Measurements from ENCODE around the gene RCOR2. TPM values are rescaled to one million over a fixed set of nuclear protein-coding genes. Genes with fewer than 3 reads are reported as not detected.

Gene RCOR2
- total RNA-seq, 1 donor from 2014 or later = 1.6 TPM

DNA sequence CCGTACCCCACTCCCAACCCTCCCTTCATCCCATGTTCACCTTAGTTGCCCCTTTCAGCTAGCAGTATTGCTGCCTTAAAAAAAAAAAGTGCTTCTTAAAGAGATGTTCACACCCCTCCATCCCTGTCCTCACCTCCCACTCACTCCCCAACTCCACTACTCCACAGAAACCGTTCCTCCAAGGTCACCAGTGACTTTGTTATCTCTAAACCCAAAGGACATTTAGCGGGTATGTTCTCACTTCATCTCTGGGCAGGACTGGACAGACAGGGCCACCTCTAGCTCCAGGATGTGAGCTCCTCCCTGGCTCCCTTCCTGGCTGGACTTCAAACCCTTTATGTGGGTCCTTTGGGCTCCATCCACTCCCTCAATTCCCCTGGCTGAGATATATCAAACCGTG, 6.4 kb upstream of the RCOR2 start:
- no peak for DNase-seq (ENCODE audit: low read depth)

DNA sequence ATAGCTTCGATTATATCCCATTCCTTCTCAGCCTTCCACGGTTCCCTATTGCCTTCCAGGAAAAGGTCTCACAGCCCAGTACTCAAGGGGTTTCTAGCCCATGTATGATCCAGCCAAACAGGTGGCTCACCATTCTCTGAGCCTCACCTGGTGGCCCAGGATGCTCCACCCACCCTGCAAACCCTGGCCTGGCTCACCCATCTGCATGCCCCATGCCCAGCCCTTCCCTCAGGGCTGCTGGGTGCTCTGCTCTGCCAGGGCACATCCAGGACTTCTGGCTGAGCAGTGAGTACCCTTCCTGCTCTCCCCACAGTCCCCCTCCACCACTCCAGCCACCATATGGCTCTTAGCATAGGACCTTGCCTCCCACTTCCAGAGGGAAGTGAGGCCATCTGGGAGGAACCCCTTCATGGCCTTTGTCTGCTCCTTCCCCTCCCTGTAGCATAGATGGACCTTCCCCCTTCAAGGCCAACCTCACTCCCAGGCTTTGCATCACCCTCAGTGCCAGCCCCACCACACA, 5.8 kb upstream of the RCOR2 start:
- DNase-seq (ENCODE audit: low read depth) = no peak

DNA sequence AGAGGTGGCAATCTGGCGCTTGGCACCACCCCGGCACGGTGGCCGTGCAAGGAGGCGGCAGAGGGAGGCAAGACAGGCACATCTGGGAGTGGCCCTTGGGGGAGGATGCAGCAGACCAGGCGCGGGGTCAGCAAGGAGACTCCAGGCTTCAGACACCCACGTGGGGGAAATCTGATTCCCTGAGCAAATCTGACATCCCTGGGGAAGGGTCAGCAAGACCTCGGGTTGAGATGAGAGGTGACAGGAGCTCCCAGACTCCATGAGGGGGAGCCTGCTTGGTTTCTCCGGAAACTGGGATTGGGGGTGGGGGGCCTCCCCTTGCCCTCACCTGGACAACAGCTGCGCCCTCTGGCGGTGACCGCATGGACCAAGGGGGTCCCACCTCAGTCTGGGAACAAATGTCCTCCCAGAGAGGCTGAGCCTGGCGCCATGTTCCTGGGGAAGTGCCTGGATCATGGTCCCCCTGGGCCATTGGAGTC, 4.0 kb upstream of the RCOR2 start:
- DNase-seq (ENCODE audit: low read depth) = no peak

DNA sequence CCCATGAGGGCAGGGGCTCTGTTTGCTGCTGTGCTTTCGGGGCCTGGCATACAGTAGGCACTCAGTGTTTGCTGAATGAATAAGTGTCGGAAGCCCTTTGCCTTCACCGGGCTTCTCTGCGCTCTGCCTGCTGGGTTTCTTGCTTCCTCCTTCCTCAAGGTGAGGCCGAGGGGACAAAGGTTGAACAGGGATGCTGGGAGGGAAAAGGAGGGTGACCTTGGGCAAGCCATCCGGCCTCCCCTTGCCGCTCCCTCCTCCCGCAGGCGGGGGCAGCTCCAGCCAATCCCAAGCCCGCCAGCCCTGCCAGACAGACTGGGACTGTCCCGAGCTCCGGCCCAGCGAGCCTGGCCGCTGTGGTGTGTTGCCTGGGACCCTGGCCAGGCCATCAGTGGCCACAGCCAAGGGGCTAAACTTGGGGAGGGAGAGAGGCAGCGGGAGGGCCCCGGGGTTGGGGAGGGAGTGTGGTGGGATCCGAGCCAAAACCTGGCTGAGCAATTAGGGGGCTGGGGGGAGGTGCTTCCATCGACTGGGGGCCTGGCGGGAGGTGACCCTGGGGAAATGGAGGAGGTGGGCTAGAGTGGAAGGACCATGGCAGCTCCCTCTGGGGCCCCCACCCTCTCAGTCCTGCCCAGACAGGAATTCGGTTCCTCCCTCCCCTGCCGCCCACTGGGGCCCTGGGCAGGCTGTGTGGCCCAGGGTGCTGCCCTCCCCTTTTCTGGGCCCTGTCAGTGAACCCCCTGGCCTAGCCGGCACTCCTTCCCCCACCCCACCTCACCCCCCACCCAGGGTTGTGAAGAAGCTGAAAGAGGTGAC, 3.4 kb upstream of the RCOR2 start:
- no peak for DNase-seq (ENCODE audit: low read depth)

DNA sequence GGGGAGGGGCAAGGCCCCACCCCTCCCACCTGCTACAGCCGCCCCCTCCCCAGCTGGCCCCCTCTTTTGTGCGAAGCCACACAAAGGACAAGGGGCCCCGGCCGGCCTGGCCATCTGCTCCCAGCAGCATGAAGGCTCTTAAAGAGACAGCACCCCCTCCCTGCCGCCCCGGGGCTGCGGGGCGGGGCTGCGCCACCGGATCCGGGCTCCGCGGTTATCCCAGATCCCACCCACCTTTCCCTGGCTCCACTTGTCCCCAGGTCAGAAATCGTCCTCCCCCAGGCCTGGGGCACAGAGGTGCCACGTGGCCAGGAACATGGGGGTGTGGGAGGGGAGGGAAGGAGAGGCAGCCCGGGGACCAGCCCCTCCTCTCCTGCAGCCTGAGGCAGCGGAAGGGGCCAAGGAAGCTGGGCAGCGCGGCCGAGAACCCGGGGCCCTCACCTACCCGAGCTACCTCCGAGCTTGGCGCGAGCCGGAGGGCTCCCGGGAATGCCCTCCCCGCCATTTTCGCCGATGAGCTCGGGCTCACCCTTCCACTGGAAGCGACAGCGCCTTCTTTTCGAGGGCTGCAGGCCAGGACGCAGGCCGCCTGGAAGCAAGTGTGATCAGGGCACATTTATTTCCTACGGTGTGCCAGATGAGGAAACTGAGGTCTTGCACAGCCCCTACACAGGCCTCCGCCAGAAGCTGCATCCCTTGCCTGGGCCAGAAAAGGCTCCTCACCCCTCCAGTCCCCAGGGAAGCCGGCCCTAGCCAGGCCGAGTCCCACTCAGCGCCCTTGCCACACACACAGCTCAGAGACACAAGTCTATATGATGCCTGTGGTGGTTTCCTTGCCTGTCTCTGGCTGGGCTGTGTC, 2.5 kb upstream of the RCOR2 start:
- no peak for DNase-seq (ENCODE audit: low read depth)

DNA sequence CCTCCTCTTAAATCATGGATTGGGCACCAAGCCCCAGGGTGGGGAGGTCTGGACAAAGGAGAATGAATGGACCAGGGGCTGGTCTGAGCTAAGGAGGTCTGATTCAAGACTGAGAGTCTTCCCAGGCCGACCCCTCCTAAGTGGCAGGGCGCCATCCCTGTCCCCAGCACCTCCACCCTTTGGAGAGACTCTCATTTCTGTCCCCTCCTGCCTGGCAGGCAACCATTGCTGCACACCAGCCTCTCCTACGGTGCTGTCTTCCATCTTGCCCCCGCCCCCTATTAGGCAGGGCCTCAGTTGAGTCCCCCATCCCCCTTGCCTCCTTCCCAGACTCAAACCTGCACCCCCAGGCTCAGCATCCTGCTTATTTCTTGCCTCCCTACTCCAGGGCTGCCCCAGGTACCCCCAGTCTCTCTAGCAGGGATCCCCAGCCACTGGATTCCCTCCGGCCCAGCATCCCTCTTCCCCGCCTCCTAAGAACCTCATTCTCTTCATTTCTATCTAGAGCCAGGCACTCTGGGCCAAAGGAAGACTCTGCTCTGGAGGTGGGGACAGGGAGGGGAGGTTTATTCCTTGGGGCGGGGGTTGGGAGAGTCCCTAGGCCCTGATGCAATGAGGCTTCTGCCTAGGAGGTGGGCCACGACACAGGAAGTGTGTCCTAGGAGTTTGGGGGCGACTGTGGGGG, 1.7 kb upstream of the RCOR2 start:
- no peak for DNase-seq (ENCODE audit: low read depth)

DNA sequence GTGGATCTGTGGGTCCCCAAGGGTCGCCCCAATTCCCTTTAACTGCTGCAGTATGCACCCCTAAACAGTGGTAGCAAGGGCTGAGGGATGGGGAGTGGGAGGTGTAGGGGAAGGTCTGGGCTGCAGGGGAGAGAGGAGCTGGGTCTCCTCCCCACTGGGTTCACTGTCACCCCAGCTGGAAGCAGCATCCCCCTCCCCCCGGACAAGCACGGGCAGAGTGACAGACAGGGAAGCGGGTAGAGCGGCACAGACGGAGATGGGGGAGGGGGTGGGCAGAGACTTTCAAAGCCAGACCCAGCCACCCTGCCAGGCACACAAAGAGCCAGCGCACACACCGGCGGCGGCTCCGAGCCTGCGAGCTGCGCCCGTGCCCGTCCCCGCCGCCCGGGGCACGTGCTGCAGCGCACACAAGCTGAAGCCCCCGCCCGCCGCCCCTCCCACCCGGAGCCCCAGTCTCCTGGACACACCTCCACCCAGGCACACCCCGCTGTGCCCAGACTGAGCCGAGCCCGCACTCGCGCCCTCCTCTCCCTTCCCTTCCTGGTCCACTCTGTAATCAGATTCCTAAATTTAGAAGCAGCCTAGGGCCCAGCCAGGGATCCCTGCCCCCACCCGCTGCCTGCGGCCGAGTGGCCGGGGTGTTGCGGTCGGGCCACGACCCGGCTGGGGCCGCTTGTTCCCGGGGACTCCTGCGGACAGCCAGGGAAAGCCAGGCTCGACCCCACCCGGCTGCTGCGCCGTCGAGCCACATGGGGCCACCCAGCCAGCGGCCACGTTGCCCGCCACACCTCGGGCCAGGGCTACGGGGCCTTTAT, 935 bp upstream of the RCOR2 start:
- DNase-seq (ENCODE audit: low read depth) = no peak

DNA sequence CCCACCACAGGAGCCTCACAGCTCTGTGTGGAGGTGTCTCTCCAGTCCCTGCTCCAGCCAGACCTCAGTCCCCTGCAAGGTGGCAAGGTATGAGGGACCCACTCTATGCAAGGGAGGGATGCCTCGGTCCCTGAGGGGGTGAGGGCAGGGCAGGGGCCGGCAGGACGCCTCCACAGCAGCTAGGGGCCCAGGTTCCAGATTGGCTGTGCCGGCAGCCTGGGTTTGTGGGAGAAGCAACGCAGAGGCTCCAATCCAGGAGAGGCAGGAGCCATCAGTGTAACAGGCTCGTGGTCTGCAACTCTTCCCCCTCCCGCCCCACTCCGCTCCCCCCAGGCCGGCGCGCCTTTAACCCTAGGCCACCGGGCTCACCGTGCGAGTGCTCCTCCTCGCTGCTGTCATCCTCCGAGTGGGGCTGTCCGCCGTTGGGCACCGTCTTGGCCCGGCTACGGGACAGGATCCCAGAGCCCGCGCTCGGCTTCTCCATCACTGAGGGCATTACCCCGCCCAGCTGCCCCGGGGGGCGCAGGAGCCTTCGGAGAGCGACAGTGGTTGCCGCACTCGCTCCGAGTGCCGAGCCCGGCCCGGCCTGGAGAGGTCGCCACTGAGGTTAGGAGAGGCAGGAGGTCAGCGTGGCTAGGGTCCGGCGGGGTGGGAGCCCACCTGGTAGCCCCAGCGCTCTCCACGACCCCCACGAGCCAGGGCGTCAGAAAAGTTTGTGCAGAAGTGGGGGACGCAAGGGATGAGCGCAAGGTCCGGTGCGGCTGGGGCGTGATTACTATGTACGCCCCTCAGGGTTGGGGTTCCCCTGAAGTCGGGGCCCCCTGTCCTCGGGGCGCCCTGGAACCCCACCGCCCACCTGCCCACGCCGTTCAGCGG, 765 bp downstream of the RCOR2 start:
- no peak for DNase-seq (ENCODE audit: low read depth)

DNA sequence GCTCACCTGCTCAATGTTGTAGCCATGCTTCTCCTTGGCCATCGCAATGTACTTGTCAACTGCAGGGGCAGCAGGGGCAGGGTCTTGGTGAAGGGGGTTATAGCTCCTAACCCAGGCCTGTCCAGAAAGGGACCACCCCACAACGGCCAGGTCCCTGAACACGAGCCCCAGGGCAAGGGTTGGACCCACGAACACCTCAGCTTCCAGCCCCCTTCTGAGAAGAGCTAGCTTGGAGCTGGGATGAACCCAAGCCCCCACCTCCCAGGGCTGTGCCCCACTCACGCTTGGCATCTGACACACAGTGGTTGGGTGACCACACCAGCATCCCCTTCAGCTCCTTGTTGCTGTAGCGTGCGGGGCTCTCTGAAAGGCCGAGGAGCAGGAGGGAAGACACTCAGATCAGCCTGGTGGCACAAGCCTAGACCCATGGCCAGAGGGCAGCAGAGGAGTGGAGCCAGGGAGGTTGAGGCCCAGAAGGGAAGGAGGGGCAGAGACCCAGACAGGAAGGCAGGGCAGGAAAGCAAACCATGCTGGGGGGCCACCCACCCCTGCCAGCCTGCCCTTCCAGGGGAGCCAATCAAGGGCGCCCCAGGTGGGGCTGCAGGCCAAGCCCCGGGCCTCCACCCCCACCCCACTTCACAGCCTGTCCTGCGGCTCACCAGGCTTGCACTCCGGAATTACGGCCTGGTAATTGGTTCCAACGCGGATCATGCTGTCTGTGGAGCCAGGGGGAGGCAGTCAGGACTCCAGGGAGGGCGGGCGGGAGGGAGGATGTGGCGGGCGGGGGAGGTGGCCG, 1.9 kb downstream of the RCOR2 start:
- DNase-seq (ENCODE audit: low read depth) = no peak

DNA sequence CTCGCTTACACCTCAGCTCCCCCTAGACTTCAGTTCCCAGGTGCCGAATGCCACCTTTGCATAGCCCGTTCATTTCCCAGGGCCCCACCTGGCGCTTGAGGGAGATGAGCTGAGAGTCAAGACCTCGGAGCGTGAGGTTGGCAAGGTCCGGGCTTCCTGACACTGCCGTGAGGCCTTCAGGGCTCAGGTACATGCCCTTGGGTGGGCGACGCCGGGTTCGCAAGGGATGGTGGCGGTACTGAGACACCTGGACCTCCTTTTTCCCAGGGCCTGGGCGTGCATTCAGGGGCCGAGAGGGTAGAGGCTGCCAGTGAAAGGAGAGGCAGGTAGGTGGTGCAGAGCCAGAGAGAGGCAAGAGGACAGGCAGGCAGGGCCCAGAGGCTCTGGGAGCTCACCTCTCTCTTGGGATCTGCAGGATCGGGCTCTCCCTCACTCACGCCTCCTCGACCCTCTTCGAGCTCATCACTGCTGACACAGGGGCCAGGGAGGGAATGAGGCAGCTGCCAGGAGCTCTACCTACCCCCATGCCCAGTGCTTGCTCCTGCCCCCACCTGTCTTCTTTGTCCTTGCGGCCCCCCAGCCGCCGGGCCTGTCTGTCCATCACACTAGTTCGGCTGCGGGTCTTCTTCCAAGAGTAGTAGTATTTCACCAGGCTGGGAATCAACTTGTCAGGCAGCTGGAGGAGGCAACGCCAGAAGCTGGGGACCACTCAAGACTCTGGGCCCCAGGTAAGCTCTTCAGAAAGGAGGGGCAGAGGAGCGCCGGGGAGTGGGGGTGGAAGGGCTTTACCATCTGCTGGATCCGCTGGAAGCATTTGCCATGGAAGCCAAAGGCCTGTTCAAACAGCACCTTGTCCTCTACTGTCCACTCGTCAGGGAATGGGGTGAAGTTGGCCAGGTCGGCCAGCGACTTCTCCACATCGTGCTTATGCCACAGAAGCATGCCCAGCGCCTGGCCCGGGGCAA, 2.8 kb downstream of the RCOR2 start:
- DNase-seq (ENCODE audit: low read depth) = no peak

DNA sequence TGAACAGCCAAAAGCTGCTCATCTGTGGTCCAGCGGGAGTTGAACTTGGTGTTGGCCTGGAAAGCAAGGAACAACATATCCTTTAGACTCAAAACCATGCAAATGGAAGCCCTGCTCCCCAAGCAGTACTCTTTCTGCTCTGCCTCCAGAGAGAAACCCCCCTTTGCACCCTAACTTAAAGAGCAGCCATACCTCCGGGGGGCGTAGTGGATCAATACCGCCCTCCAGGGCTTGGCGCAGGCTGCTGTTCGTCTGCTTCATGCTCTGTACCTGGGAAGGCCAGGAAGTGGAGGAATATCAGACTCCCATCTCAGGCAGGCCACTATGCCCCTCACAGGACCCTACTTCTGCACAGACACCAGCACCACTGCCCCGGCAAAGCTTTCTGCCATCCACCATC, 4.3 kb downstream of the RCOR2 start:
- DNase-seq (ENCODE audit: low read depth) = no peak

DNA sequence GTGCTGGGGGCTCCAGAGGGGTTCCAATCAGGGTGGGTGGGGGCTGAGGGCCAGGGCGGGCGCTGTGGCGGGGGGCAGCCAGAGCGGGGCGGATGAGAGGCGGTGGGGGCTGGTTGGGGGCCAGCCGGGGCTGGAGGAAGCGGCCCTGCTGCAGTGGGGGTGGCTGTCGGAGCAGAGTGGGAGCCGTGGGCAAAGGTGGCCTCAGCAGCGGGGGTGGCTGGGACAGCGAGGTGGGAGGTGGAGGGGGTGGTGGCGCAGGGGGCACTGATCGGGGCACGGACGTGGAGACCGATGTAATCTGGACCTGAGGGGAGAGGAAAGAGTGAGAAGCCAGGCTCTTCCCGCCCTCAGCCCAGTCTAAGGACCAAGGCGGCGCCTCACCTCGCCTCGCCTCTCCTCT, 5.1 kb downstream of the RCOR2 start:
- no peak for DNase-seq (ENCODE audit: low read depth)

DNA sequence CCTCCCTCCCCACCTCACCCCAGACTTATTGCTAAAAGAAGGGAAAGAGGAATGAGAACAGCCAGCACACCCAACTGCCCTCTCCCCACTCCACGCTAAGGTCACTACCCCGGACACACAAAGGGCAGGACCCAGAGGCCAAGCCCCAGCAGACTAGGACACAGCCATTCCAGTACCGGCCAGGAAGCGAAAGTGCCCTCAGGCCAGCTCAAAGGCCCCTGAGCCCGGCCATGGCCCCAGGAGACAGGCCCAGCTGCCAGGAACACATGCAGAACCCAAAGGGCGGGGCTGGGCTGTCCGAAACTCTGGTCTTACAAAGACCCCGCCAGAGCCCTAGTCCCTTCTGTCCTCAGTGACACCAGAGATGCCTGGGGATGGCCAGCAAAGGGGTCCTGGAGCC, 5.5 kb downstream of the RCOR2 start:
- no peak for DNase-seq (ENCODE audit: low read depth)

DNA sequence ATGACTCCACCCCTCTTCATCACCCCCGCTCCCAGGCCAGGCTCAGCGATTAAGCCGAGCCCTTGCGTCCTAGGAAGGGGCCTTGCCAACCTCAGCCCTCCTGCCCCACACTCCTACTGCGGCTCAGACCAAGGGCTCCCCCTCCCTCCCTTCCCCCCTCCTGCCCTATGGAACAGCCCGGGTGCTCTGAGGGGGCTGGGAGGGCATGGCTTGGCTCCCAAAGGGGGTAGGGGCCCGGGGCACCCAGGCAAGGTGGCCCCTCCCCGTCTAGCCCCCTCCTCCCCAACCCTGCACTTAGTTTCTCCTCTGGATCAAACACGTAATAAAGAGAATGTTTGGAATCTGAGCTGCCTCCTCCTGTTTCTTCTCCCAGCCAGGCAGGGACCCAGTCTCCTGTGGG, 6.3 kb downstream of the RCOR2 start:
- DNase-seq (ENCODE audit: low read depth) = no peak

DNA sequence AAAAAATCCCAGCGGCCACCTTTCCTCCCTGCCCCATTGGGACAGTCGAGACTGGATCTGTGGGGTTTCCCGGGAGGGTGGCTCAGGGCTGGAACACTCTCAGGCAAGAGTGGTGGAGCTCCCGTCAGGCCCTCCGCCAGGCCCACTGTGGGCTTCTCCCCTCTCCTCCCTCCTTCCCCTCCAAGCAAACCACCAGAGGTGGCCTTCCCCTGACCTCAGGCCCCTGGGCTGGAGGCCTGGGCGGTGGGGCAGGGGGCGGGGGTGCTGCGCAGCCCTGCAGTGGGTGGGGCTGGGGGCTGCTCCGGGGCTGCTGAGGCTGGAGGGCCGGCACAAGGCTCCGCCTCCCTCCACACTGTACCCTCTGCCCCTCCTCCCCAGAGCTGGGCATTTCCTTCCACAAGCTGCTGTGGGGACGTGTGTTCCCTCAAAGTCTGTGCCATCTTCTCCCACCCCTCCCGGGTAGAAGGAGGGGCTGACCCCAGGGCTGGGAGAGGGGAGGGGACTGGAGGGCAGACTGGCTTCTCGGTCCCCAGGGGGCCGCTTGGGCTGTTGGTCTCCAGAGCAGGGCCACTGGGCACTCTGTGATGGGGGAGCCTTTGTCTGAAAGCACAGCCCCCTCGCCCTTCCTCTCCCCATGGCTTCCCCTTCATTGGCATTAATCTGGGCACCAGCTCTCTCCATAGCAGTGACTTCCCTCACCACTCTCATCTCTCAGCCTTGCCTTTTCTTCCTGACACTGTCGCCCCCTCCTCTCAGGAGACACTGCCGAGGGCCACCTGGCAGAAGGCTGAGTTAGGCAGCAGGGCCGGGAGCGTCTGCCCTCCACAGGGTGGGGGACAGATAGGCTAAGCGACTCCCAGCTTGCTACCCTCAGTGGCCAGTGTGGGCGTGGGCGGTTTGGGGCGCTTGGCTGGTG, 7.1 kb downstream of the RCOR2 start:
- DNase-seq (ENCODE audit: low read depth) = no peak

DNA sequence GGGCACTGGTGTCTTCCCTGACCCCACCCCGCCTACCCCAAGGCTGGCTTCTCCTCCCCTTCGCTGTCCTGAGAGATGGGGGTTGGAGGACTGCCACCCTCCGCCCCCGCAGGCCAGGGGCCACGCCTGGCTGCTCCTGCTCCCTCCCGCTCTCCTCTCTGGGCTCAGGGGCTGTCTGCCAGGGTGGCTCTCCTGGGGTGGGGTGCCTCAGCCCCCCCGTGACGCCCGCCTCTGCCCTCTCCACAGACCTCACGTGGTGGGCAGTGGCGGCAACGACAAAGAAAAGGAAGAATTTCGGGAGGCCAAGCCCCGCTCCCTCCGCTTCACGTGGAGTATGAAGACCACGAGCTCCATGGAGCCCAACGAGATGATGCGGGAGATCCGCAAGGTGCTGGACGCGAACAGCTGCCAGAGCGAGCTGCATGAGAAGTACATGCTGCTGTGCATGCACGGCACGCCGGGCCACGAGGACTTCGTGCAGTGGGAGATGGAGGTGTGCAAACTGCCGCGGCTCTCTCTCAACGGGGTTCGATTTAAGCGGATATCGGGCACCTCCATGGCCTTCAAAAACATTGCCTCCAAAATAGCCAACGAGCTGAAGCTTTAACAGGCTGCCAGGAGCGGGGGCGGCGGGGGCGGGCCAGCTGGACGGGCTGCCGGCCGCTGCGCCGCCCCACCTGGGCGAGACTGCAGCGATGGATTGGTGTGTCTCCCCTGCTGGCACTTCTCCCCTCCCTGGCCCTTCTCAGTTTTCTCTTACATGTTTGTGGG, 8.1 kb downstream of the RCOR2 start:
- no peak for DNase-seq (ENCODE audit: low read depth)
